GM21447 (cell line): Measurements from ENCODE around the gene B4GALT5.
"Not testable (repeated sequence)": the region's sequence is repeated elsewhere in the genome, so short reads cannot be mapped to it uniquely, and the experiment has no call there.

ENCODE experiments used
- ATAC-seq: cut with Tn5 transposase; IDR thresholded peaks from one replicate; pipeline ENCODE4 v1.9.1; 2021; ENCODE audit not compliant: unreplicated experiment

Gene B4GALT5

DNA sequence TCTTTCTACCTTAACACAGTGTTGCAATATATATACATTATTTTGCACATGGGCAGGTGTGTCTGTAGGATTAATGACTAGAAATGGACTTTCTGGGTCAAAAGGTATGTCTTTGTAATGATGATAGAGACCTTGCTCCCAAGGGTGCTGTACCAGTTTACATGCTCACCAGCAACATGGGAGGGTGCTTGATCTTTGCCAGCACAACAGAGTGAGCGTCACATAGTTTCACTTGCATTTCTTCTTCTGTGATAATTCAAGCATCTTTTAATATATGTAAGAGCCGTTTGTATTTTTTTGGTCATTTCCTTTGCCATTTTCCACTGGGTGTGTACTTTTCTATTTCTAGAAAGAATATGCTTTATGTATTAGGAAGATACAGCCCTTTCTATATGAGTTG is 23.6 kb upstream of the B4GALT5 start:
- ATAC-seq, result no peak

DNA sequence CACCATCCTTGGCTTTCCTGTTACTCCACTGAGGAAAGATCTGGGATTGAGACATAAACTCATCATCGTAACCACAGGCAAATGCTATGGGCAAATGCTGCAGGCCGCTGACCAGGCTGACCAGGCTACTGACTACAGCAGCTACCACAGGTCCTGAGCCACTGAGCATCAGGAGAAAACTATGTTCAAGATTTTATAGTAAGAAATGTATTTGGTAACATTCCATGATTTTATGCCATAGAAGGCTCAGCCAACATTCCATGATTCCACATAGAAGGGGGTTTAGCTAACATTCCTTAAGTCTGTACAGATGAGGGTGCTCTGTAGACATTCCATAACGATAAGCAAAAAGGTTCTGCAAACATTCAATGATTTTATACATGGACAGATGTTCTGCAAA is 16.1 kb upstream of the B4GALT5 start:
- ATAC-seq, result no peak

DNA sequence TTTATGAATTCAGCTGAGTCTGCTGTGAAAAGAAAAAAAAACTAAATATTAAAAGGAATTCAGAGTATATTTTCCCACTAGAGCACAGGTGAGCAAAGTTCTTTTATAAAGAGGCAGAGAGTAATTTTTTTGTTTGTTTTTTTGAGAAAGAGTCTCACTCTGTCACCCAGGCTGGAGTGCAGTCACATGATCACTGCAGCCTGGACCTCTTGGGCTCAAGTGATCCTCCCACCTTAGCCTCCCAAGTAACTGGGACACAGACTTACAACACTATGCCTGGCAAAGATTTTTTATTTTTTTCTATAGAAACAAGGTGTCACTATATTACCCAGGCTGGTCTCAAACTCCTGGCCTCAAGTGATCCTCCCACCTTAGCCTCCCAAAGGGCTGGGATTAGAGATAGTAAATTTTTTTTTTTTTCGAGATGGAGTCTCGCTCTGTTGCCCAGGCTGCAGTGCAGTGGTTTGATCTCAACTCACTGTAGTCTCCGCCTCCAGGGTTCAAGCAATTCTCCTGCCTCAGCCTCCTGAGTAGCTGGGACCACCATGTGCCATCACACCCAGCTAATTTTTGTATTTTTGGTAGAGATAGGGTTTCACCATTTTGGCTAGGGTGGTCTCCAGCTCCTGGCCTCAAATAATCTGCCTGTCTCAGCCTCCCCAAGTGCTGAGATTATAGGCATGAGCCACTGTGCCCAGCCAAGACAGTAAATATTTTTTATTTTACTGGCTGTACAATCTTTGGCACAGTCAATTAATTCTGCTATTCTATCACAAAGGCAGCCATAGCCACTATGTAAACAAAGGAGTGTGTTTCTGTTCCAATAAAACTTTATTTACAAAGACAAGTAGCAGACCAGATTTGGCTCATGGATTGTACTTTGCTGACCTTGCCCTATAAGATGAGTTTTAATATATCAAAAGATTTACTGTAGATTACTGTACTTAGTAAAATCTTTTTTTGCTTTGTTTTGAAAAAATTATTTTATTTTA is 14.5 kb upstream of the B4GALT5 start:
- ATAC-seq, result no peak

GRCh38 chr20:49727478-49727877 is 13.8 kb upstream of the B4GALT5 start:
- no peak for ATAC-seq

- no peak for ATAC-seq
Observed at GRCh38 chr20:49725694-49726093, 12.0 kb upstream of the B4GALT5 start.

- ATAC-seq, result not testable (repeated sequence)
Observed at GRCh38 chr20:49725224-49725606, 11.5 kb upstream of the B4GALT5 start.

DNA sequence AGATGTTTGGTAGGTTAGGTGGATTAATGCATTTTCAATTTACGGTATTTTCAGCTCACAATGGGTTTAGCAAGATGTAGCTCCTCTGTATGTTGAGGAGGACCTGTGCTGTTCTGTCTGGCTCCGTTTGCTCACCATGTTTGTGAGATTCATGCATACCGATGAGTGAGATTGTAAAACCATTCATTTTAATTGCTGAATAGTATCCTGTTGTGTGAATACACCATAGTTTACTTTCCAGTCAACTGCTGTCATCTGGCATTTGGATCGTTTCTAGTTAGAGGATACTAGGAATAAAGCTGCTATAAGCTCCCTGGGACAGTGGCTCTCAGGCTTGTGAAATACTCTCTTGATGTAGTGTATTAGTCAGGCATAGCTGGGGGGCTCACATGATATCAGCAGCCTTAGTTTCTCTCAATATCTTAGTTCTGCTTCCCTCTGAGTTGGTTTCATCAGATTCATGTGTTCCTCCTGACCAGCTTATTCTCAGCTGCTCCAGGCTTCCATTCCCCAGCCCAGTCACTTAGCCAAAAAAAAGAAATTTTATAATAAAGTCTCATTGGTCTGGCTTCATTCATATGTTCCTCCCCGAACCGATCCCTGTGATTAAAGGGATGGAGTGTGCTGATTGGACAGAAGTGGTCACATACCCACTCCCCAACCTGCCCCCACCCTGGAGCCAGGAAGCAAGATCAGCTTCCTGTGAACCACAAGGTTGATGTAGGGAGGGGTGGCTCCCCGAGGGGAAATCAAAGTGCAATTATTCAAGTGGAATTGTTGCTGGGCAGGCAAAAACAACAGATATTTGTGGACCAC is 10.9 kb upstream of the B4GALT5 start:
- ATAC-seq, result no peak

DNA sequence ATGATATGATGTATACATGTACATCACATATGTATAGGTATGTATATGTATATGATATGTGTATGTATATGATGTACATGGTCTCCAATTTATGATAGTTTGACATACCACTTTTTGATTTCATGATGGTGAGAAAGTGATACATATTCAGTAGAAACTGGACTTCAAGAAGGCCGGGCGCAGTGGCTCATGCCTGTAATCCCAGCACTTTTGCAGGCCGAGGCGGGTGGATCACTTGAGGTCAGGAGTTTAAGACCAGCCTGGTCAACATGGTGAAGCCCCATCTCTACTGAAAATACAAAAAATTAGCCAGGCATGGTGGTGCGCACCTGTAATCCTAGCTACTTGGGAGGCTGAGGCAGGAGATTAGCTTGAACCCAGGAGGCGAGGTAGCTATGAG is 10.1 kb upstream of the B4GALT5 start:
- ATAC-seq, result not testable (repeated sequence)

- ATAC-seq, result not testable (repeated sequence)
Observed at GRCh38 chr20:49721326-49721725, 7.6 kb upstream of the B4GALT5 start.

DNA sequence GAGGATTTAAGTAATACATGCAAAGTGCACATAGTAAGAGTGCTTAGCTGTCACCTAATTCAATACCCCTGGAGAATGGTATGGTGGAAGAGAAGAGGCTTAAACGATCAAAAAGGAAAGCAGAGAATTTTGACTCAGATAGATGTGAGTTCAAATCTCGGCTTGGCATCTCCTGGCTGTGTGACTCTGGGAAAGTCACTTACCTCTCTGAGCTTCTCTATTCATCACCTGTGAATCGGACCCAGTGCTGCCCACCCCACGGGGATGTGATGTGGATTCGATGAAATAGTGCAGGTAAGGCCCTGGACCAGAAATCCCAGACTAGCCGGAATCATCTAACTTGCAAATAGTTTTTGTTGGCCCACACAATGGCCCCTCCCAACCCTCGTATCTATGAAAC is 1.8 kb upstream of the B4GALT5 start:
- ATAC-seq, result no peak

DNA sequence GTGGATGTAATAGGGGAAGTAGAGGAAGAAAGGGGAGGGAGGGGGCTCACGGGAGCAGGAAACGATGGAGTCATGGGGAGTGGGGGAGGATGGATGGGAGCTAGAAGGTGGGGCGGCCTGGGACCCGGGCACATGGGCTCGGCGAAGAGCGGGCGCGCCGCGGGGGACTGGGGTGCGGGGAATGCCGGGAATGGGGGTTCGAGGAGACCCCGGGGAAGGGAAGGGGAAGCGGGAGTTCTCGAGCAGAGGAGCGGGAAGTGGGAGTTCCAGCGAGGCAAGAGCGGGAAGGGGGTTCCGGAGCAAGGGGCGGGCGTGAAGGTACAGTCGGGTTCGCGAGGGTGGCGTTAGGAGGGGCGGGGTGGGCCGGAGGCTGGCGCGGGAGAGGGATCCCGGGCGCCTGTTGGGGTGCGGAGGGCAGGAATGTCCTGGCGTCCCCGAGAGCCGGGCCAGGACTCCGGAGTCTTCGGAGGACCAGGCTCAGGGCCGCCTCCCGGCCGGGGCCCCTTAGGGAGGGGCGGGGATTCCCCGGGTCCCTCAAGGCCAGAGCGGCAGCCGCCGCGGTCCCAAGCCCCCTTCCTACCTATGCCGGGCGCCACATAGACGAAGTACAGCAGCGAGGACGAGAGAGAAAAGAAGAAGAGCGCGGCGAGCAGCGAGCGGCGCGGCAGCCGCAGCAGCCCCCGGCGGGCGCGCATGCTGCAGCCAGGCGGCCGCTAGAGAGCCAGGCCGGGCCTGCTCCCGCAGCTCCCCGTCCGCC is 504 bp downstream of the B4GALT5 start:
- ATAC-seq, result no peak

DNA sequence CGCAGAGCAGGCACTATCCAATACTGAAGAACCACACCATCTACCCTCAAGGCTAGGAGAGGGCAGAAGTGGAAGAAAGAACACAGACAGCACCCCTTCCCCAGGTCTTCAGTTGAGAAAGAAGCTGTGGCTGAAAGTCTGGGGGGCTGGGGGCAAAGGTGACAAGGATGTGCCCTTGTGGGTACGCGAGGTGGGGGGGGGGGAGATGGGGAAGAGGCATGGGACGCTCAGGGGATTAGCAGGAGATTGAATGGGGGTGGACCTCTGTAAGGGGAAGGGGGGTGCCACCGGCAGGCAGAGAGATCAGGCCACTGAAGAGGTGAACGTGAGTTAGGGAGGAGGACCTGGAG is 1.1 kb downstream of the B4GALT5 start:
- no peak for ATAC-seq

DNA sequence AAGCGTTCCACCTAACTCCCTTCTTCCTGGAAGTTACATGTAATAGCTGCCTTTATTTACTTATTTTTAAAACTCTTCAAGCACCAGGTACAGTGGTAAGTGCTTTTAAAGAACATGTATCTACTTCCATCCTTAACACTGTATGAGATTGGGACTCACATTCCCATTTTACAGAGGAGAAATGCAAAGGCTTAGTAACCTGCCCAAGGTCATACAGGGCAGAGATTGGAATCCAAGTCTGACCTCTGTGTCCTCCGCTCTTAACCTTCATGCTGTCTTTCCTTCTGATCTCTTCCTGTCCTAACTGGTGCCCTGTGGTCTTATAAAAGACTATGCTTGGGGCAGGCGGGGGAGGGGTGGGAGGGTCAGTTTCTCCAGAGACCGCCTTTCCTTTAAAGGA is 1.6 kb downstream of the B4GALT5 start:
- ATAC-seq, result no peak

DNA sequence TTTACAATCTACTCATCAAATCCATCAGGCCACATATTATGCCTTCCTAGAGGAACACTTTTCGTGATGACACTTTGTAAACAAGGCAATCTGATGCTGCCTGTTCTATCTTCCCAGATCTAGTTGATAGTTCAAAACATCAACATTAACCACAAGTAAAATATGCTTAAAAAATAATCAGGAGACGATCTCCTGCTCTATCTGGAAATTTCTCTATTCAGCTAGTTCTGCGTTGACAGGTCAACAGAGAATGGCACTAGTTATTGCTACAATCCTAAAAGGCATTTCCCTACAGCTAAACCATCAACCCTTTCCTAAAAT is 2.1 kb downstream of the B4GALT5 start:
- no peak for ATAC-seq

DNA sequence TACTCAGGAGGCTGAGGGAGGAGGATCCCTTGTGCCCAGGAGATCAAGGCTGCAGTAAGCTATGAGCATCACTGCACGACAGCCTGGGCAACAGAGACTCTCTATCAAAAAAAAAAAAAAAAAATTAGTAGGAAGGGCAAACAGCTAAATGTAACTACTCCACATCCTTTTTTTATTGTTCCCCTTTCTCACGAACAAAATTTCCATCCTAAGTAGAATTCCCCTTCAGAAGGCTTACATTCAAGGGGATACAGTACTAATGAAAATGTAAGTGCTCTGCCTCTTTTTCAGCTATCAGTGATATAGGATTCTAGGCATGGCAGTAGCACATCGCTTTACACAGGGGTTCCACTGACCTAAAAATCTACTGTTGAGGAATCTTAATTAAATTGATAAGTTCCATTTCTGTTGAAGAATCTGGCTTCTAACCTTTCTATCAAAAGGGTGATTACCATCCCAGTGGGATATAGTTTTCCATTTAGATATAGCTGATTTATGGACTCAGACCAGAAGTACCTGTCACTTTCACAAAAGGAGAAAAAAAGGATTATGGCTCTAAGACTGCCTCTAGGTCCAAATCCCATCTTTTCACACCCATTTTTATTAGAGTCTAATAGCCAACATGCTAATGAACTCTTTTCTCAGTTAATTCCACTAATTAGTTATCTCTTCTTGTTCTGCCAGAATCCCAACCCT is 2.6 kb downstream of the B4GALT5 start:
- ATAC-seq, result no peak

DNA sequence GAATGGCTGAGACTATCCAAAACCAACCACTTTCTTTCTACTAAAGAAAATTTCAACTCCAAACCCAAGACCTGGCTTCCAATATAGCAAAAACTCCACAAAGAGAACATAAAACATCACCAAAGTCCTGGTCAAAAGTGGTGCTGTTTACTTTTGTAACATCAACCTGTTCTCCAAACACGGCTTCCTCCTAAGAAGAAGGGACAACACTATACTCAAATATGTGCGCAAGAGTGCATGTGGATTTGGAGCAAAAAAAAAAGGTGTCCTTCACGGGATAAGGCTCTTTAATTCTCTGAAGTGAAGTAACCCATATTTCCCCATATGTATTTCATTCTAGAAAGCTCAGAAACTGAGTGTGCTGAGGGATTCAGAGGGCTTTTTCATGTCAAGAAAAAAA is 6.6 kb downstream of the B4GALT5 start:
- ATAC-seq, result no peak

- no peak for ATAC-seq
Observed at GRCh38 chr20:49706630-49707091, 7.0 kb downstream of the B4GALT5 start.

DNA sequence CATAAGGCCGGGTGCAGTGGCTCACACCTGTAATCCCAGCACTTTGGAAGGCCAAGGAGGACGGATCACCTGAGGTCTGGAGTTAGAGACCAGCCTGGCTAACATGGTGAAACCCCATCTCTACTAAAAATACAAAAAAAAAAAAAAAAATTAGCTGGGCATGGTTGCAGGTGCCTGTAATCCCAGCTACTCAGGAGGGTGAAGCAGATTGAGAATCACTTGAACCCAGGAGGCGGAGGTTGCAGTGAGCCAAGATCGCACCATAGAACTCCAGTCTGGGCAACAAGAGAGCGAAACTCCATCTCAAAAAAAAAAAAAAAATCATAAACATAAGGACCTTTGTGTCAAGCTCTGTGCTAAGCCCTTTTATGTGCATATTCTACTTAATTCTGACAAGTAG is 7.8 kb downstream of the B4GALT5 start:
- ATAC-seq, result not testable (repeated sequence)

- ATAC-seq, result no peak
Observed at GRCh38 chr20:49705358-49705757, 8.3 kb downstream of the B4GALT5 start.

GRCh38 chr20:49704932-49705336 is 8.7 kb downstream of the B4GALT5 start:
- ATAC-seq, result no peak

DNA sequence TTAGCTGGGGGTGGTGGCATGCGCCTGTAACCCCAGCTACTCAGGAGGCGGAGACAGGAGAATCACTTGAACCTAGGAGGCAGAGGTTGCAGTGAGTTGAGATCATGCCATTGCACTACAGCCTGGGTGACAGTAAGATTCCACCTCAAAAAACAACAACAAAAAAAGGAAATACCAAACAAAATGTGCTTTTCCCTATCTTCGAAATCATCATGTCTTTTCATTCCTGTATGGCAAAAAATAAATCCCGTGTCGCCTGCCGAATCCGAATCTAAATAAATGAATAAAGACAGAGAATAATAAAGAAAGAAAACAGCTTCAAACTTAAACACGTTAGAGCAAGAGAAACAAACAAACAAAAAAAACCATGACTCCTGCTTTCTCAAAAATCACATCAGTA is 11.8 kb downstream of the B4GALT5 start:
- ATAC-seq, result no peak
